ENCODE results near the gene ELL.

Gene ELL

GRCh38 chr19:18529782-18530181 lies 7.9 kb upstream of the ELL start:
- no peak overlapping the region for H3K27ac ChIP-seq
- no peak for TF ChIP-seq CTCF (conservative IDR thresholded peaks at IDR 0.05)

GRCh38 chr19:18526316-18526715 lies 4.4 kb upstream of the ELL start:
- no peak for TF ChIP-seq CTCF (conservative IDR thresholded peaks at IDR 0.05)
- no peak overlapping the region for H3K27ac ChIP-seq

GRCh38 chr19:18523841-18524240 lies 2.0 kb upstream of the ELL start:
- TF ChIP-seq CTCF (conservative IDR thresholded peaks at IDR 0.05), result no peak
- H3K27ac ChIP-seq, result no peak overlapping the region

GRCh38 chr19:18522862-18523440 lies 1.1 kb upstream of the ELL start:
- H3K27ac ChIP-seq, result peak overlapping the region; percentile 93

GRCh38 chr19:18522124-18522861 lies 423 bp upstream of the ELL start:
- no peak; the same call in 1 of the 2 replicates for TF ChIP-seq CTCF (conservative IDR thresholded peaks at IDR 0.05)
- H3K27ac ChIP-seq, result peak overlapping the region; percentile 93

GRCh38 chr19:18520848-18521691 lies 800 bp downstream of the ELL start:
- H3K27ac ChIP-seq, result peak overlapping the region; percentile 93
- TF ChIP-seq CTCF (conservative IDR thresholded peaks at IDR 0.05), result no peak

GRCh38 chr19:18519962-18520847 lies 1.7 kb downstream of the ELL start:
- peak; percentile 87 for TF ChIP-seq CTCF (conservative IDR thresholded peaks at IDR 0.05)
- H3K27ac ChIP-seq, result peak overlapping the region; percentile 93
